ENCODE data around the gene NPDC1. TPM values are rescaled to one million over a fixed set of nuclear protein-coding genes. Genes with fewer than 3 reads are reported as not detected.
A peak's percentile ranks its signal among the peaks of the same experiment; 100 is the strongest.

The NPDC1 gene
- total RNA-seq, 1 donor from 2014 or later = 6.2 TPM

DNA sequence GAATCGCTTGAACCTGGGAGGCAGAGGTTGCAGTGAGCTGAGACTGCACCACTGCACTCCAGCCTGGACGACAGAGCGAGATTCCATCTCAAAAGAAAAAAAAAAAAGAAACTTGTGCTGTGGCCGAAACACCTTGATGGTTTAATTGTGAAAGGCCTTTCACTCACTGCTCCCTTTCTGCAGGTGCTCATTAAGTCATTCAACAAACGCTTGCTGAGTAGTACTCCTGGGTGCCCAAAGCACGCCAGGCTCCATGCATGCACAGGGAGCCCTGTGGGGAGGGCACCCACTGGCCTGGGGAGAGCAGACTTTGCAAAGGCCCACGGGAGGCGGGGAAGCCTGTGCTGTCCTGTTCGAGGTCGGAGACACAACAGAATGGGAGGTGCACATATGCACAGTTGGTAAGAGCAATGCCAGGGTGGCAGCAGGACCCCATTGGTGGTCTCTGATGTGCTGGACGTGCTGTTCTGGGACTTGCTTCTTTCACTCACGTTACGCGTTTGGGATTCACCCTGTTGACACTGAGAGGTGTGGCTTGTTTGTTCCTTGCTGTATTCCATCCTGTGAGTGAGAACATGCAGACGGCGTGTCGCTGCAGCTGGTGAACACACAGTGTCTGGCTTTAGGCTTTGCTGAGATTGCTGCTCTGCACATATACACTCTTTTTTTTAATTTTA lies 10.9 kb upstream of the NPDC1 start:
- no peak for DNase-seq (ENCODE audit: low read depth in 2 of 2)

DNA sequence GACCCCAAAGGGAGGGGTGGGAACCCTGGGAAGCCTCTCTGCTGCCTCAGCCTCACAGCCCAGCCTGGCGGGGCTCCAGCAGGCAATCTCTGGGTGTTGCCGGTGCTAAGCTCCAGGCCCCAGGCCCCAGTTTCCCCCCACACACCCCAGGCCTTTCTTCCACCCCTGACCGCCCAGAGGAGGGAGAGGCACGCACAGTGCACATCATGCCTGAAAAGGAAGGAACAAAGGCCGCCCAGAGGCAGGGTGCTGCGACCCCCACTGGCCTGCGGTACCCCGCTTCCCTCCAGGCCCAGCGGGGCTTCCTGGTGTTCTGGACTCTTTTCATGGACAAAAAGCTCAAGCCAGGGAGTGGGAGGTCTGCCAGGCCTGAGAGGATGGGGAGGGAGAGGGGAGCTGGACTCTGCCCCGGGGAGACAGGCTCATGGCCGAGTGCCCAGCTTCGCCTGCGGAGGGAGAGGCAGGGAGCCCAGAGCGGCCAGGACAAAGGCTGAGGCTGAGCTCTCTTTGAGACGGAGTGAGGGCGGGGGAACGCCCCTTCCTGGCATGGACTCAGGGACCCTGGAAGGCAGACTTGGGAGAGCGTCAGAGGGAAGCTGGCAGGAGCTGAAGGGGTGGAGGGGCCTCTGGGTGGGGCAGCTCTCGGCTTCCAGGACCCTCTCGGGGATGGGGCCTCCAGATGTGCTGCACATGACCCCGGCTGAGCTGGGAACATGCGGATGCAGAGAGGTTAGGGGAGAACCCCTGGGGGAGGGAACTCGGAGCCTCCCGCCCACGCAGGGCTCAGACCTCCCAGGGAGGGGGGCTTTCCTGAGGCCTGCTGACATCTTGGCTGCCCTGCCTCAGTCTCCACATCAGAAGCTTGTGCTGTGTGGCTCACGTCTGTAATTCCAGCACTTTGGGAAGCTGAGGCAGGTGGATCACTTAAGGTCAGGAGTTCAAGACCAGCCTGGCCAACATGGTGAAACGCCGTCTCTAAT lies 9.7 kb upstream of the NPDC1 start:
- no peak for DNase-seq (ENCODE audit: low read depth in 2 of 2)

DNA sequence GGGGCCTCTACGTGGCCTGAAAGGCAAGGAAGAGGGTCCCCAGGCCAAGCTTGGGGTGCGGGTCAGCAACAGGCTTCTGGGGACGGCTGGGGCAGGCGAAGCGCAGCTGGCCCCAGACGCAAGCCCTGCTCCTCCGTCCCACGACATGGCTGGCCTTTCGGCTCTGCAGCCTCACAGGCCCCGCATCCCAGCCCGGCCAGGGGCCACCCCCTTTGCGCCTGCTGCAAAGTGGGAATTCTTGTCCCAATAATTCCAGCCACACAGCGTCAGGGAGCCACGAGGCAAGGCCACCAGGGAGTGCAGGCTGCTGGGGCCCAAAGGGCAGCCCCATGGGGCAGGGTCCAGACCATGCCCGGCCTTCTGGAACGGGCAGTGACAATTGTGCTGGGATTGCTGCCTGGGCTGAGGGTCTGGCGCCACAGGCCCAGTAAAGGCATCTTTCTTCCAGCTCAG lies 9.0 kb upstream of the NPDC1 start:
- DNase-seq (ENCODE audit: low read depth in 2 of 2) = no peak

DNA sequence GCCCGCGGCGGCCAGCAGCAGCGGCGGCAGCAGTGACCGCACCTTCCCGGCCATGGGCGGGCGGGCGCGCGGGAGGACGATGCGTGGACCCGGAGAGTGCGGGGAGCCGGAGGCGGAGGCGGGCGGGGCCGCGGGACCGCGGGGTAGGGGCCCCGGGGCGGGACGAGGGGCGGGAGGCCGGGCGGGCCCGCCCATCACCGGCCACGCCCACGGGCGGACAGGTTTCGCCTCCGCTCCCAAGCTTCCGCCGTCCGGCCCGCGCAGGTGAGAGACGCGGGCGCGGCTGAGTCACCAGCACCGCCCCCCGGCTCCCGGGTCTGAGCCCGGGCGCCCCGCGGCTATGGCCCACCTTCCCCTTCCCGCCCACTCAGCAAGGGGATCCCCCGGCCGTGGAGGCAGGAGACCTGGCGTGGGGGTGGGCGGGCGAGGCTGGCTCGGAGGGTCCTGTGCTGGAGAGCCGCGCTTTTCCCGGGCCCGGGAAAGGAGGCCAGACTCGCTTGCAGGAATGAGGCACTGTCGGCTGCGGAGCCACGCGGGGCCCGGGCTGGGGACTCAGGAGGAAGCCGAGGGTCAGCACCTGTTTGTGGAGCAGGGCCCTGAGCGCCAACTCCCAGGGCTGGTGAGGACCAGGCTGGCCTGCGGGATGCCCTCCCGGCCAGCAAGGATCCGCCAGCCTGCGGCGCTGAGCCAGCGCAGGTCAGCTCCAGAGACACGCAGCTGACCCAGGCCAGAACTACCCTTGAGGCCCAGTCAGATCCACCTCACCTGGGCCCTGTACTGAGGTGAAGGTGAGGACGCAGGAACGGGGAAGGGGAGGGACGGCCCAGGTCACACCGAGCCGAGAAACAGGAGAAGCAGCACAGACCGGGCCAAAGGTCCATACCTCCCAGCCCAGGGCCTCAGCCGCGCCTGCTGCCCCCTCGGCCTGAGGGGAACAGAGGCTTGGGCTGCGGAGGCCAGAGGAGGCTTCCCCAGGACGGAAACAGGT lies 8.3 kb upstream of the NPDC1 start, which contains the start of gene ENTPD2:
Gene ENTPD2, minus strand, starts transcription at position 118 of the 988 bp plus-strand sequence. Its CDS starts 64 bp downstream, at position 54.
- no peak for DNase-seq (ENCODE audit: low read depth in 2 of 2)

DNA sequence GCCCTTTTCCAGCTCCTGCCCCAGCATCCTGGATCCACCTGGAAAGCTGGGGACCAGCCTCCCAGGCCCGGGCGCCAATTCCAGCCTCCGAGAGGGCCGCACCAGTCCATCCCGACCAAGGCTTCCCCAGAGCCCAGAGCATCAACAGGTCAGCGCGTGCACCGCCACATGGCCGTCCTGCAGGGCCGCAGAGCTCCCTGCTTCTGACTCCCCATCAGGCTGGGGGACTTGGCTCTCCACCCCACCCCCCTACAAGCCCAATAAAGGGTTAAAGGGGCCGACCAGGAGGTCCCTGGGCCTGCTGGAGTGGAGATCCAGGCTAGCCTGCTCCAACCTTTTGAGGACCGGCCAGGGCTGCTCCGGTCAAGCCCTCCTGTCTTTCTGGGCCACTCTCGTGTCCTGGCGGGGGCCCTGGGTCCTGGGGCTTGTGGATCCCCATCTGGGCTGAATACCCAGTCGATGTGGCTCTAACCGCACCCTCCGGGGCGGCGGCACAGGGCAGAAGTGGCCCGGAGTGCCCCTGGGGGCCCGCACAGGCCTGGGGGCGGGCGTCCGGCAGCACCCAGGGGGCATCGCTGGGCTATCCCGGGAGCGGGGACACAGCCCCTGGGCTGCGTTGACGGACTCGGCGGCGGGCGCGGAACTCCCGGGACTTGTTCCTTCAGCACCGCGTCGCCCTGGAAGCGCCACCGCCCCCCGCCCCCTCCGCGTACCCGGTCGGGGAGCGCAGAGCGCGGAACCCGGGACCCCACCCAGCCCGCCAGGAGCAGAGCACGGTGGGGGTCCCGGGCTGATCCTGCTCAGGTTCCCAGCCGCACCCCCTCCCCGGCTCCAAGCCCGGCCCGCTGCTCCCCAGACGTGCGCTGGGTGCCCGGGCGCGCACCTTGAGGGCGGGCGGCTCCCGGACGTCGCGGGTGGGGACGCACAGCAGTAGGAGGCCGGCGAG lies 7.3 kb upstream of the NPDC1 start:
- no peak for DNase-seq (ENCODE audit: low read depth in 2 of 2)

DNA sequence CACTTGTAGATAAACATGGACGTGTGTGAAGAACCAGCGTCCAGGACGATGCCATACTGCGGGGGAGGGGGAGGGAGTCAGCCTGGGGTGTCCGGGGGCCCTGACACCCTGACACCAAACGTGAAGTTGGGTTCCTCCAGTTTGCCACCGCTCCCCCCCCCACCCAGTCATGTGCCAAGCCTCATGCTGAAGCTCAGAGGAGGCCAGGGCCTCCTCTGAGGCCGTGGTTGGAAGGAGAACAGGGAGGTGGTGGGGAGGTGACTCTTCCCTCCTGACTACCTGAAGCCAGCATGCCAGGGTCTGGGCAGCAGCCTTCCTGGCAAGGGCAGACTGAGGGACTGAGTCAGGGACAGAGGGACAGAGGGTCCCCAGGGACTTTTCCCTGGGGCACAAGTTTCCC lies 6.3 kb upstream of the NPDC1 start:
- no peak for DNase-seq (ENCODE audit: low read depth in 2 of 2)

DNA sequence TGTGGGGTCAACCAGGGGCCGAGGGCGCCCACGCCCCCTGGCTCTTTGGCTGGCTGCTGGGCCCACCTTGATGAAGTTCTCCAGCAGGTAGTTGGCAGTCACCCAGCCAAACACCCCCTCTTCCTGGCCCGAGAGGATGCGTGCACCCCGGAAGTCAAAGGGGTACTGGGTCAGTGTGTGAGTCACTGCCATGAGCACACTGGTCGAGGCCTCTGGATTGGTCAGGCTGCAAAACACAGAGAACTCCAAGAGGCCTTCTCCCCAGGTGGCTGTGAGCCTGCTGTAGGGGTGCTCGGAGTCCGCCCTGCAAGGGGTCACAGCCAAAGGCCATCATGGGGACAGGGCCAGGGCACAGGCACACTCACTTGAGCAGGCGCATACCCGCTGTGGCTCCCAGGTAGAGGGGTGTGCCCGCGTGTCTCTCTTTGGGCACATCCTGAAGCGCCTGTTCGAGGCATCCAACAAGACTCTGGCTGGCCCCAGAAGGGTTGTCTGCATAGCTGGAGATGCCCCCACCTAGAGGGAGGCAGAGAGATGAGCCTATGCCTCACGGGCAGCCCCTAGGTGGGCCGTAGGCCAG lies 5.3 kb upstream of the NPDC1 start:
- no peak for DNase-seq (ENCODE audit: low read depth in 2 of 2)

DNA sequence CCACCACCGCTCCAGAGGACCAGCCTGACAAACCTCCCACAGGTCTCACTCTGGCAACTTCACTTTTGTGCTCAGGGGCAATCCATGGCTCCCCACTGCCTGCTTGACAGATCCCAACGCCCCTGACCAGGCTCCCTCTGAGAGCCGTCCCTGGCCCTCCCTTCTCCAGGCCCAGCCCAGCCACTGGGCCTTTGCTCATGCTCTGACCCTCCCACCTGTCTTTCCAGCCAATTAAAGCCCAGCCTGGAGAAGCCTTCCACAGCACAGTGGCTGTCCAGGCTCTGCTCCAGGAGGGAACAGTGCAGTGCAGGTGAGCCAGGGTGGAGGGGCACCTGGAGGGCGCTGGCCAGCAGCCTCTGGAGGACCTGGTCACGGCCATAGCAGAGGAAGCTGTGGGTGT lies 4.6 kb upstream of the NPDC1 start:
- DNase-seq (ENCODE audit: low read depth in 2 of 2) = no peak

DNA sequence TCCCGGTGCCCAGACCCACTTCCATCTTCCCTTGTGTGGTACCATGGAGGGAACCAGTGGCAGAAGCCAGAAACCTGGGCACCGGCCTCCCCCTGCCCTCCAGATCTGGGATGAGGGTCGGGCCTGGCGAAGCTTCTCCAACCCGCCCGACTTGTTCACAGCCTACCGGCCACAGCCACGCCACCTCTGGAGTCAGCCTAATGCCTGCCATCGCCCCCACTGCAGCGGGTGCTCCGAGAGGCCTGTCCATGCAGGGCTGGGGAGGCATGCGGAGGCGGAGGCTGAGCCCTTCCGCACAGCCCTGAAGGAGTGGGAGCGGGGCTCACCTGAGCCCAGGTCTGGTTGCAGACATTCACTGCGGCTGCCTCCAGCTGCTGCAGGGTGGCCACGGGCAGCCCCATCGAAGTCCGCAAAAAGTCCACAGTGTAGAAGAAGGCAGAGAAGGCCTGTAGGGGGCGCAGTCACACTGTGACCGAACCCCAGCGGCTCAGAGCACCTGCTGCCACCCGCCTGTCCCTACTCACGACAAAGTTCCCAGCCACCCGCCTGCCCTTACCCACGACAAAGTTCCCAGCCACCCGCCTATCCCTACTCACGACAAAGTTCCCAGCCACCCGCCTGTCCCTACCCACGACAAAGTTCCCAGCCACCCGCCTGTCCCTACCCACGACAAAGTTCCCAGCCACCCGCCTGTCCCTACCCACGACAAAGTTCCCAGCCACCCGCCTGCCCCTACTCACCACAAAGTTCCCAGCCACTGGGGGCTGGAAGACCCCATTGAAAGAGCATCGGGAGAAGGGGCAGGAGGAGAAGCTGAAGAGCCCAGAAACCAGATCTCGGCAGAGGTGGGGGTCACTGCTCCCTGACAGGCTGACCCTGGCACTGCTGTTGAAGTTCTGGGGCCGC lies 3.8 kb upstream of the NPDC1 start:
- DNase-seq (ENCODE audit: low read depth in 2 of 2) = peak; percentile 50 to 71

DNA sequence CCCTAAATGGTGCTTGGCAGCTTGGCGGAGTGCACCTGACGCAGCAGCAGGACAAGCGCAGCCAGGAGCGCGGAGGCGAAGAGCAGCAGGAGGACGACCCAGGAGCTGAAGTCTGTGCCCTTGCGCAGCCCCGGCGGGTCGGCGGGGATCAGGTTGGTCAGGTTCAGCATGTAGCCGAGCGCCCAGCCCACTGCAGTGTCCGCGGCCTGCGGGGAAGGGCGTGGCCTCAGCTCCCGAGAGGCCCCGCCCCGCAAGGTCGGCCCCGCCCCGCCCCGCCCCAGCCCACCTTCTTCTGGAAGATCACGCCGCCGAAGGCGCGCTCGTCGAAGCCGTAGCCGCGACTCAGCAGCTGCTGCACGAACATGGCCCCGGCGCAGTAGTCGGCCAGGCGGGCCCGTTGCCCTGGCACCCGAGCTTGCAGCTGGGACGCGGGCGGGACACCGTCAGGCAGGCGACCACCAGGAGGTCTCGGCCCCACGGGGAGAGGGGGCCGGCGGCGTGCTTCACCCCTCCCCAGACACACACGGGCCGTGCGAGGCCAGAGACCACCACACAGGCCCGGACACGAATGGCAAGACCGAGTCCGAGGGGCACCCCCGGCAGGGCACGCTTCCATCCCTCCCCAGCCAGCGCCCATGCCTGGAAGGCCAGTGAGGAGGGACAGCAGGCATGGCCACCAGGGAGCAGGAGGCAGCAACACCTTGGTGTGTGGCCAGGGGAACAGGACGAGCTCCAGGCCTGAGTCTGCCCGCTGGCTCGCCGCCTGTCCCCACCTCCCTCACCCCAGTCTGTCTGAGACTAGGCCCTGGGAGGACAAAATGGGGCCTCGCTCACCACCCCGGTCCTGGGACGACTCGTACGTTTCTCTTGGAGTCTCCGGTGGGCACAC lies 2.9 kb upstream of the NPDC1 start:
- DNase-seq (ENCODE audit: low read depth in 2 of 2) = no peak

DNA sequence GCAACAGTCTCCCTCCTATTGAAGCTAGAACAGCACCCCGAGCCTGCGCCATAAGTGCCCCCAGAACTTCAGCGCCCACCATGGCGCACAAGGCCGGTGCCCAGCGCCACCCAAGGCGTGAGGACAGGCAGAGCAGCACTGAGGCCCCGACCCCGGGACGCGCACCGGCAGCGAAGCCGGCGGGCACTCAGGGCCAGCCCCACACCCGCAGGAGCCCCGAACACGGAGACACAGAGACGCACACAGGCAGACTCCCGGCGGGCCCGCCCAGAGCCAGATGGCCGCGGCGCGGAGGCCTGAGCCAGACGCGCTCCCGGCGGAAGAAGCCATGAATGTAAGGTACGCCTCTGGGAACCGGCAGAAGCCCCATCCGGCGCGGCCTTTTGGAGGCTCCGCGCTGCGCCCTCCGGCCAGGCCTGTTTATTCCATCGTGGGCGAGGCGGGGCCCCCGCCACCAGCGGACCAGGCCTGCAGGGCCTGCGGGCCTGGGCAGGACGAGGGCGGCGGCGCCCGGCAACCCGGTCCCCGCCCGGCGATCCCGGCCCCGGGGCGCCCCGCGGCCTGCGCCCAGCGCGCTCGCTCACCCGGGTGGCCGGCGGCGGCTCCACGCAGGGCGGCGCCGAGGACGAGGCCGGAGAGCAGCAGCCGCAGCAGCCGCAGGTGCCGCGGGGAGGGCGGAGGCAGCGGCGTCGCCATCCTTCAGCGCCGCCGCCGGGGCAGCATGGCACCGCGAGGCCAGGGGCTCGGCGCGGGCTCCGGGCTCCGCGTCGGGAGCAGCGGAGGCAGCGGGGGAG lies 486 bp downstream of the NPDC1 start:
- peak; percentile 58 to 69 for DNase-seq (ENCODE audit: low read depth in 2 of 2)

DNA sequence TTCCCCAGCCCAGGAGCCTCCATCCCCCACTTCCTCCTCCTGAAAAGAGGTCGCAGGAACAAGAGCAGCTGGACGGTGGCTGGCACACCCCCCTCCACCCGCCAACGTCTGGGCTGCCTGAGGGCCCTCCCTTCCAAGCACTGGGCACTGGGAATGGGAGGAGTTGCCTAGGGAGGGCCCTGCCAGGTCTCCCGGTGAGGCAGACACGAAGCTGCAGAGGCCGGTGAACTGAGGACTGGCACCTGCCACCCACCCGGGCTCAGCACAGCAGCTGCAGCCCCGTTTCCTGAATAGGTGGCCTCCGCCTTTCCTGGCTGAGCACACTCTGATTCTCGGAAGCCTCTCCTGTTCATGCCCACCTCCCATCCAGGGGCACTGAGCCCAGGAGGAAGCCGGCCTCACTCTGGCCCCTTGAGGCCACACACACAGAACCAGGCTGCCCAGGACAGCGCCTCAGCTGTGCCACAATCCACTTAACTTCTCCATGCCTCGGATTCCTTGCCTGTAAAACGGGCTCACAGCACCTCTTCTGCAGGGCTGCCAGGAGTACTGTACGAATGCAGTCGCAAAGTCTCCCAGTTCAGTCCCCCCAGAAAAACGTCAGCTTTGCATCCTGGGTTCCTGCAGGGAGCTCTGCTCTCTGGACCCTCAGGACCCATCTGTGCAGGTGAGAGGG lies 1.3 kb downstream of the NPDC1 start:
- DNase-seq (ENCODE audit: low read depth in 2 of 2) = peak in 1 of 2 donors; percentile 36

DNA sequence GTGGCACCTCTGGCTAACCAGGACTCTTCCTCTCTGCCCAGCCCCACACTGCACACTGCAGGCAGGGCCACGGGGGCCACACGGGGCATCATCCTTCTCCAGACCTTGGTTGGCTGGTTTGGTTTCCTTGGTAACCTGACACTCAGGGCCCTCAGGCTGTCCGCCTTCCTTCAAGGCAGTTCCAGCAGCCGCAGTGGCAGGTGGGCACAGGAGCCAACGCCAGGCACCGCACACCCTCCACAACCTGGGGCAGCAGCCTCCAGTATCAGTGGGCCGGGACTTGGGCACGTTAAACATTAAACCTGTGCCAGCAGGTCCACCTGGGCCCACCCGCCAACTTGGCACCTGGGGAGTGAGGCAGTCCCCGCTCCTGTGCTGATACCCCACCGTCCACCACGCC lies 1.9 kb downstream of the NPDC1 start:
- no peak for DNase-seq (ENCODE audit: low read depth in 2 of 2)

DNA sequence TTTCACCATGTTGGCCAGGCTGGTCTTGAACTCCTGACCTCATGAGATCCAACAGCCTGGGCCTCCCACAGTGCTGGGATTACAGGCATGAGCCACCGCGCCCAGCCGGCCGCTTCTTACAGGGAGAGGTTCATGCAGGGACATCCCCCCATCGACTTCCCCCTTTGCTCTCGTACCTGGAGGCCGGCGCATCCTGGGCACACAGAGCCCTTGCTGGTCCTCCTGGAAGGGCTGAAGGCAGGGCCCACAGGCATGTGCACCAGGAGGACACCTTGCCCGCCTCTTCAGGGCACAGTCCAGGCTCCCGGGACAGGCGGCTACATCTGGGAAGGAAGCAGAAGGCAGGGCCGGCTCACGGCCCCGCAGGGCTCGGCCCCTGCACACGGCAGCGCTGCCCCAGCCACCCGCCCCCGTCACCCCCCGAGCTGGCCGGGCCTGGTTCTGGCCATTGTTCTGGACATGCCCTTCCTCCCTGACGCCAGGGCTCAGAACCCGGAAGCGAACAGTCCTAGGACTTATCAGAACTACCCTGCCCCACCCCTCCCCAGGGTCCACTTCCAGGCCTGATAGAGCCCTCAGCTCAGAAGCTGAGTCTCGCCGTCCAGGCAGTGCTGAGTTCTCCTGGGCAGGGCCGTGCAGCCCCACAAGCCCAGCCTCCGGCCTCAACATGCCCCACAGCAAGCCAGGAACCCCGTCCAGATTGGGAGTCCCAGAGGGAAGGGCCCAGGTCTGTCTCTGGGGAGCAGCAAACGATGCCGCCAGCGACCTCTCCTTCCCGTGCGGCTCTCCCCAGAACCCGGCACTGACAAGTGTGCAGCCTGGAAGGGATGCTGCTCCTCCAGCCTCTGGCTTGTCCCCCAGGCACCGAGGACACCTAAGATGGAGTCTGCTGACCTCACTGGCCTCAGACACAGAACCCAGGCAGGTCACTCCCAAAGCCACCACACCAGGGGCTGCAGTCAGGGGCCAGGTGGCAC lies 2.9 kb downstream of the NPDC1 start:
- peak; percentile 34 to 41 for DNase-seq (ENCODE audit: low read depth in 2 of 2)

DNA sequence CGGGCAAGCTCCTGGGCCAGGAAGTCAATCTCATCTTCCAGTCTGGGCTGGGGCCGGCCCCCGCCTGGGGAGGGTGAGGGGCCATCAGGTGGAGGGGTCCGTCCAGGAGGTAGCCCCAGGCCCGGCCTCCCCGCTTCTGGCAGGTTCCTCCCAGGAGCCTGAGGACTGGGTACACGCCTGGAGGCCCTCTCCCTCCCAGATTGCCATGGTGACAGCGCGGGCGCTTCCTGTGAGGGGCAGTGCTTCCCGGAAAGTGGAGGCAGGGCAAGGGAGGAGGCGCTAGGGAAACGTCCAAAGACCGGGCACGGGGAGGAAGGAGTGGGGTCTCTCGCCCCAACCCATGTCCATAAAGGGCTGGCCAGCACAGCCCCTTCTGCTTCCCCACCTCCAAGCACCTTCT lies 4.9 kb downstream of the NPDC1 start:
- DNase-seq (ENCODE audit: low read depth in 2 of 2) = peak; percentile 32 to 39

Data from lung microvascular endothelial cell (primary cell).